ENCODE results near the gene ST3GAL3.

ST3GAL3 gene

DNA sequence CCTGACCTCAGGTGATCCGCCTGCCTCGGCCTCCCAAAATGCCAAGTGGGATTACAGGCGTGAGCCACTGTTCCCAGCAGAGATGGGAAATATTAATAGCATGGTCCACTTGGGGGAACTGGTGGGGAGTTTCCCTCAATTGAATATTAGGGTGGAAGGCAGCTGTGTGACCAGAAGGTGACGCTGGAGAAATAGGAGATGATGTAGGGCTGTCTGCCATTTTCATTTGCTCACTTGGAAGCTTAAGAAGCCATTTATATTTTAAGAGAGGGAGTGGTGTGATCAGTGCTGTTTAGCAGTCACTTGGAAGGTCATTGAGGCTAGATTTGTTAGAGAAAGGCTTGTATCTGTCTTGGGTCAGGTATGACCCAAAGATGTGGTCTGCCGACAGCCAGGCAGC is 37.5 kb upstream of the ST3GAL3 start:
- DNase-seq (ENCODE audit: low read depth) = no peak
- TF ChIP-seq, protein P1, sequence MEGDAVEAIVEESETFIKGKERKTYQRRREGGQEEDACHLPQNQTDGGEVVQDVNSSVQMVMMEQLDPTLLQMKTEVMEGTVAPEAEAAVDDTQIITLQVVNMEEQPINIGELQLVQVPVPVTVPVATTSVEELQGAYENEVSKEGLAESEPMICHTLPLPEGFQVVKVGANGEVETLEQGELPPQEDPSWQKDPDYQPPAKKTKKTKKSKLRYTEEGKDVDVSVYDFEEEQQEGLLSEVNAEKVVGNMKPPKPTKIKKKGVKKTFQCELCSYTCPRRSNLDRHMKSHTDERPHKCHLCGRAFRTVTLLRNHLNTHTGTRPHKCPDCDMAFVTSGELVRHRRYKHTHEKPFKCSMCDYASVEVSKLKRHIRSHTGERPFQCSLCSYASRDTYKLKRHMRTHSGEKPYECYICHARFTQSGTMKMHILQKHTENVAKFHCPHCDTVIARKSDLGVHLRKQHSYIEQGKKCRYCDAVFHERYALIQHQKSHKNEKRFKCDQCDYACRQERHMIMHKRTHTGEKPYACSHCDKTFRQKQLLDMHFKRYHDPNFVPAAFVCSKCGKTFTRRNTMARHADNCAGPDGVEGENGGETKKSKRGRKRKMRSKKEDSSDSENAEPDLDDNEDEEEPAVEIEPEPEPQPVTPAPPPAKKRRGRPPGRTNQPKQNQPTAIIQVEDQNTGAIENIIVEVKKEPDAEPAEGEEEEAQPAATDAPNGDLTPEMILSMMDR (IDR thresholded peaks at IDR 0.05; ENCODE audit: insufficient read depth, low read depth, low read length, missing control alignments) = no peak
- H3K4me3 ChIP-seq (ENCODE audit: low read length) = no peak overlapping the region

DNA sequence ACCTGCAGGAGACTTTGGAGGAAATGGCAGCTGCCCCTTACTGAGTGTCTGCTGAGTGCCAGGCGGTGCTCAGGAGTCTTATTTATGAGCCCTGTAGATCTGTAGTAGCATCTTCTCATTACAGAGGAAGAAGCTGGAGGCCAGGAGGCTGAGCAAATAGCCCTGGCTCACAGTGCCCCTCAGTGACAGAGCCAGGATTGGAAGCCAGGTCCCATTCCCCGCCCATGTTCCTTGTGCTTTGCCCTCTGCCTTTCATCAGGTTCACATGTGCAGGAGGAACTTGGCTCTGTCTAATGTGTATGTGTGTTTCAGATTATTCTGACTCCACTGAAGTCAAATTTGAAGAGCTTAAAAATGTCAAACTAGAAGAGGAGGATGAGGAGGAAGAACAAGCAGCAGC is 36.1 kb upstream of the ST3GAL3 start:
- H3K4me3 ChIP-seq (ENCODE audit: low read length) = no peak overlapping the region
- TF ChIP-seq, protein P1 (IDR thresholded peaks at IDR 0.05; ENCODE audit: insufficient read depth, low read depth, low read length, missing control alignments) = no peak
- DNase-seq (ENCODE audit: low read depth) = no peak

DNA sequence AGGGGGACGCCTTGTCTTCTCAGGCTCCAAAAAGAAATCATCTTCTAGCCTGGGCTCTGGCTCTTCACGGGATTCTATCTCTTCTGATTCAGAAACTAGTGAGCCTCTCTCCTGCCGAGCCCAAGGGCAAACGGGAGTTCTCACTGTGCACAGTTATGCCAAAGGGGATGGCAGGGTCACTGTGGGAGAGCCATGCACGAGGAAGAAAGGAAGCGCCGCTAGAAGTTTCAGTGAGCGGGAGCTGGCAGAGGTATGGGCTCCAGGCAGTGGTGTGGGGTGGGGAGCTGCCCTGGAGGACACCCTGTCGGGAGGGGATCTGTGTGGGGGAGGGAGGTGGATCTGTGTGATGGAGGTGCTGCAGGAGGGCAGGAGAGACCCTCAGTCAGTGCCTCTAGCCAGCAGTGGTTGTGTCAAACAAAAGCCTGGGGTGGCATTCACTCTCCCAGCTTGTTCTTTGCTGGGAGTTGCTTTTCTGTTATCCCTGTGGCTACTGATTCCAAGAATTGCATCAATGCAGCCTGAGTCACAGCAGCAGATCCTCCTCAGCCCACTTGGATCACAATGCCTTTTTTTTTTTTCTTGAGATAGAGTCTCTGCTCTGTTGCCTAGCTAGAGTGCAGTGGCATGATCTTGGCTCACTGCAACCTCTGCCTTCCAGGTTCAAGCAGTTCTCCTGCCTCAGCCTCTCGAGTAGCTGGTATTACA is 35.6 kb upstream of the ST3GAL3 start:
- DNase-seq (ENCODE audit: low read depth) = peak; percentile 76
- H3K4me3 ChIP-seq (ENCODE audit: low read length) = no peak overlapping the region
- TF ChIP-seq, protein P1 (IDR thresholded peaks at IDR 0.05; ENCODE audit: insufficient read depth, low read depth, low read length, missing control alignments) = no peak

- no peak for DNase-seq (ENCODE audit: low read depth)
- no peak overlapping the region for H3K4me3 ChIP-seq (ENCODE audit: low read length)
- TF ChIP-seq, protein P1 (IDR thresholded peaks at IDR 0.05; ENCODE audit: insufficient read depth, low read depth, low read length, missing control alignments) = no peak
Observed at GRCh38 chr1:43673261-43673660, 34.1 kb upstream of the ST3GAL3 start.

- TF ChIP-seq, protein P1 (IDR thresholded peaks at IDR 0.05; ENCODE audit: insufficient read depth, low read depth, low read length, missing control alignments) = no peak
- no peak overlapping the region for H3K4me3 ChIP-seq (ENCODE audit: low read length)
- DNase-seq (ENCODE audit: low read depth) = no peak
Observed at GRCh38 chr1:43678940-43679339, 28.4 kb upstream of the ST3GAL3 start.

DNA sequence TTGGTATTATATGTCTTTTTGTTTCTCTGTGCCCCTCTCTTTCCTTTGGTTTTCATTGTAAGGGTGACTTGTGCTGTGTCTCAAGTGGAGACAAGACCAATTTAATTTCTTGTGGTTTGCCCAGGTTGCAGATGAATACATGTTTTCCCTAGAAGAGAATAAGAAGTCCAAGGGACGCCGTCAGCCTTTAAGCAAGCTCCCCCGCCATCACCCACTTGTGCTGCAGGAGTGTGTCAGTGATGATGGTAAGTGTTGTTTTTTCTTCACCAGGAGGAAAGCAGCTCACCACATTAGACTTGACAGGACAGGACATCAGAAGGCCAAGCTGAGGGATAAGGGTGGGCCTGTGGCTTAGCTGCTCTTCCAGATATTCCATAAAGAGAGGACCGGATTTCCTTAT is 23.8 kb upstream of the ST3GAL3 start:
- TF ChIP-seq, protein P1 (IDR thresholded peaks at IDR 0.05; ENCODE audit: insufficient read depth, low read depth, low read length, missing control alignments) = no peak
- H3K4me3 ChIP-seq (ENCODE audit: low read length) = no peak overlapping the region
- DNase-seq (ENCODE audit: low read depth) = no peak

GRCh38 chr1:43686801-43687200 is 20.5 kb upstream of the ST3GAL3 start:
- no peak overlapping the region for H3K4me3 ChIP-seq (ENCODE audit: low read length)
- TF ChIP-seq, protein P1 (IDR thresholded peaks at IDR 0.05; ENCODE audit: insufficient read depth, low read depth, low read length, missing control alignments) = no peak
- DNase-seq (ENCODE audit: low read depth) = no peak

Measured in epithelial cell of esophagus (primary cell).